Cerebellar nuclear complex (tissue), 1 donor: ENCODE results near the gene CSNK1D.

Source experiments
- DNase-seq, 2 experiments: peaks; one replicate each; lab custom pipeline; 2025; lab: John Stamatoyannopoulos, UW

CSNK1D gene

GRCh38 chr17:82228842-82229697, 44.4 kb downstream of the CSNK1D start, which contains the start of gene SLC16A3:
Gene SLC16A3, plus strand, starts transcription at chr17:82229042. Its CDS starts 6,967 bp downstream, at chr17:82236009.
- DNase-seq: no peak

GRCh38 chr17:82228278-82228841, 45.1 kb downstream of the CSNK1D start:
- DNase-seq: no peak

DNA sequence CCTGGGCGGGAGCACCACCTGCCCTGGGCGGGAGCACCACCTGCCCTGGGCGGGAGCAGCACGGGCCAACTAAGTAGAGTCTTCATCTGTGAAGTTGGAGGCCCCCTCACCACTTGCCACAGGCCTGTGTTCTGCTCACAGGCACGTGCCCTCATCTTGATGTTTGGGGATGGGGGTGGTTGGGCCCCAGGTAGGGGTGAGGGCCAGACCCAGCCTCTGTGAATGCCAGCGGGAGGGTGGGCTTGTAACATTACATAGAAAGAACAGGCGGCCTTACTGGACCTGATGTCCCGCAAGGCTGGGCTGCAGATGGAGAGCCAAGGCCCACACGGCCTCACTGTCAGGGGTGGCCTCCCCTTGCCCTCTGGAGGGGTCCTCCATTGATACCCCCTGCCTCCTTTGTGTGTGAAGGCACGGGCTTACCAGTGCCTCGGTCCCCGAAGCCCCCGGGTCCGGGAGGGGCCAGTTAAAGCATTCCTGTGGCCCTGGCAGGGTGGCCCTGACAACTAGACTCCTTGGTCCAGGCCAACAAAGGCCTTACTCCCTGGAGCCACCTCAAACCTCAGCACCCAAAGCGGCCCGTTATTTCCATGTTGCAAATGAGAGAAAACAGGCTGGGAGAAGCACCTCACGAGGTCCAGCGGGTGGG, 45.7 kb downstream of the CSNK1D start:
- no peak for DNase-seq

- no peak for DNase-seq
These were observed 46.5 kb downstream of the CSNK1D start for GRCh38 chr17:82226809-82227628.

- DNase-seq: no peak
These were observed 47.2 kb downstream of the CSNK1D start for GRCh38 chr17:82226146-82226808.

DNA sequence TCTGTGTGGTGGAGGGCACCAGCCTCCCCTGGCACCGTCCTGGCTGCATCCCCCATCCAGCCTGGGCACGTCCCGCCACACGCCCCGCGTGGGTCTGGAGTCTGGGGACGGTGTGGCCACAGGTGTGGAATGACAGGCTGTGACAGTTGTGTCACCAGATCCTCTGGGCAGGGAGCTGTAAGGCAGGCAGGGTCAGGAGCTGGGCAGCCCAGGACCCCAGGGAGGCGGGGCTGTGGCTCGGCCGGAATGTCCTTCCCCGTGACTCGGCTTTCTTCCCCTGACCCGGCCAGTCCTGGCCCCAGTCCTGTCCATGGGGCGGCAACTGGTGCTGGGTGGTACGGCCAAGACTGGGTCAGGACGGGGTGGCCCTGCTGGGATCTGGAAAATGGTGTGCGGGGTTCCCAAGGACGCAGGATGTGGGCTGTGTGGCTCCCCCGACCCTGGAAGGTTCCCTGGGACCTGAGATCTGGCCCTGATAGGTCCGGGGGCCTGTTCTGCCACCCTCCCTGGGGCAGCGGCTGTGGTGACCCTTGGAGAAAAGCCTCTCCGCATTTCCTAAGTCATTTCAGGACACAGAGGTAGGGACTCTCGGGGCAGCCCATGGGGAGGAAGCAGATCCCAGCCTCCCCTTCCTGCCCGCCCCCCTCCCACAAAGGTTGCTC, 48.0 kb downstream of the CSNK1D start:
- DNase-seq: no peak

- no peak for DNase-seq
These were observed 48.8 kb downstream of the CSNK1D start for GRCh38 chr17:82224666-82225065.

- DNase-seq: no peak
These were observed 50.0 kb downstream of the CSNK1D start for GRCh38 chr17:82223517-82223916.

DNA sequence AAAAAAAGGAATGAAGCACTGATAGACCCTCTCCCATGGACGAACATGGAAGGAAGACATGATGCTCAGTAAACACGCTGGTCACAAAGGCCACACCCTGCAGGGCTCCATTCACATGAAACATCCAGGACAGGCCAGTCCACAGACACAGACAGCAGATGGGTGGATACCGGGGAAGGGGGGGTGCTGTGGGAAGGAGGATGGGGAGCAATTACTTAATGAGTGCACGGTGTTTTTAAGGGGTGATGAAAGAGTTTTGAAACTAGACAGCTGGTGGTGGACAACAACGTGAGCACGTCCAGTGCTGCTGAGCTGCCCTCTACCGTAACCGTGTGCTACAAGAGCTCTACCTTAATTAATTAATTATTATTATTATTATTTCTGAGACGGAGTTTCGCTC, 50.7 kb downstream of the CSNK1D start:
- no peak for DNase-seq

GRCh38 chr17:82221341-82221902, 52.1 kb downstream of the CSNK1D start:
- DNase-seq: no peak

DNA sequence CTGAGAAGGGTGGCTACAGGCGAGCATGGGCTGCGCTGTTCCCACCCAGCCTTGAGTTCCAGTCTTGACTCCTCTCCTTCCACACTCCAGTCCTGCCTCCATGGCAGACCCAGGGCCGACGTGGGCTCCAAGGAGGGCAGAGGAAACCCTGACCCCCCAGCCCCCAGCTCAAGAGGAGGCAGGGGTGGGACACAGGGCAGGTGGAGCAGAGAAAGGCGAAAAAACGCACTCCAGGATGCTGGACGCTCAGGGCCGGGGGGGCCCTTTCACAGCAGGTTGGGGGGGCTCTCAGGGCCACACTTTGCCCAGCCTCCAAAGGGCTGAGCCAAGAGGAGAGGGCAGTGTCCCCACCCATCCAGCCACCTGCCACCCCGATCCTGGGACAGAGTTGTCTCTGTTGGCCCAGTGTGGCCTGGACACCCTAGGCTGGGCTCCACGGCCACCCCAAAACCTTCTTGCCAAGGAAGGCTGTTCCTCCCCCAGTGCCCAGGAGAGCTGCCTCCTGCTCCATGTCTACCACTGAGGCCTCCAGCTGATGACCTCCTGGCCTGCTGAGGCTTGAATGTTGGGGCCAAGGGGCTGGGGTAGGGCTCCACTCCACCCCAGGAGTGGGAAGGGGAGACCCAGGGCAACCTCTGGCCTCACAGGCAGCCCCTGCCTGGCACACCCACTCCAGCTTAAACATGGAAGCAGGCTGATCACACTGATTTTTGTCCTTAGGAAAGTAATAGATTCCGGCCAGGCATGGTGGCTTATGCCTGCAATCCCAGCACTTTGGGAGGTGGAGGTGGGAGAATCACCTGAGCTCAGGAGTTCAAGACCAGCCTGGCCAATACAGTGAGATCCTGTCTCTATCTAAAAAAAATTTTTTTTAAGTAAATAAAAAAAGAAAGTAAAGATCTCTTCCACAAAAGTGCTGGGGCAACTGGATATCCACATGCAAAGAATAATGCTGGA, 53.5 kb downstream of the CSNK1D start:
- no peak for DNase-seq

- no peak for DNase-seq
These were observed 54.4 kb downstream of the CSNK1D start for GRCh38 chr17:82219083-82219482.

DNA sequence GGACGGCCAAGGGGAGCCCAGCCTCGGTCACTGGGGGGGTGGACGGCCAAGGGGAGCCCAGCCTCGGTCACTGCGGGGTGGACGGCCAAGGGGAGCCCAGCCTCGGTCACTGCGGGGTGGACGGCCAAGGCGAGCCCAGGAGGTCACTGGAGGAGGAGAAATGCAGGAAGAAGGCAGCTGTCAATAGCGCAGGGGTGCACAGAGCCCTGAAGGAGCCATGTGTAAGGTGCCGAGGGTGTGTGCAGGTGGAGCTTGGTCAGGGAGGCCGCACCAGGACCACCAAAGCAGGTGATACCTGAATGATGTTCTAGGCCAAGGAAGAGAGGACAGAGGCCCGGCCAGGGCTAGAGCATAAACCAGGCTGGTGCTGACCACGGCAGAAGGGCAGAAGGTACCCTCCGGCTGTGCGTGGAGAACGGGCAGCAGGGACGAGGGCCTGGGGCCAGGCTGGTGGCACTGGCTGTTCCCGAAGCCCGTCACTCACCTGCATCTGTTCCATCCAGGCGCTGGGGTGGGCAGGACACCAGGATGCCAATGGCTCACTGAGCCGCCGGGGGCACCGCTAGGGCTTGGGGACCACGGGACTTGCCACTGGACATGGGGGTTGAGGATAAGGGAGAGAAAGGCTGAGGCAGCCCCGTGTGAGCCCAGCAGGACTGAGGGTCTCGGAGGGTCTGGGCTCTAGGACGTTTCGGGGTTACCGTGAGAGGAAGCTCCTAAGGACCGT, 55.0 kb downstream of the CSNK1D start:
- DNase-seq: no peak

GRCh38 chr17:82217530-82218204, 55.8 kb downstream of the CSNK1D start:
- DNase-seq: no peak

DNA sequence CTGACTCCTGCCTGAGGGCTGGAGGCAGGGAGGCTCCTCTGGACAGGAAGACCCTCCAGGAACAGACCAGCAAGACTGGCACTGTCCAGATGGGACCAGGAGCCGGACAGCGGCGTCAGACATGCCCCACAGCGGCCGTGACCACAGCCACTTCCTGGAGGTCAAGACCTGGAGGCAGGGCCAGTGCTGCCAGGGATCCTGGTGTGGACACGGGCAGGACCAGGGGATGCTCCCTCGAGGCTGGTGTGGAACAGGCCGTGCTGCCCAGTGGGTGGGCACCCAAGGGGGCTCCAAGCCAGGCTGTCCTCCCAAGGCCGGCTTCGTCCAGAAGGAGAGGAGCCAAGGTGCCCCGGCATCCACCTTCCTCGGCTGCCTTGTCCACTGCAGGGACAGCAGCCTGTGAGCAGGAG, 56.4 kb downstream of the CSNK1D start:
- no peak for DNase-seq

DNA sequence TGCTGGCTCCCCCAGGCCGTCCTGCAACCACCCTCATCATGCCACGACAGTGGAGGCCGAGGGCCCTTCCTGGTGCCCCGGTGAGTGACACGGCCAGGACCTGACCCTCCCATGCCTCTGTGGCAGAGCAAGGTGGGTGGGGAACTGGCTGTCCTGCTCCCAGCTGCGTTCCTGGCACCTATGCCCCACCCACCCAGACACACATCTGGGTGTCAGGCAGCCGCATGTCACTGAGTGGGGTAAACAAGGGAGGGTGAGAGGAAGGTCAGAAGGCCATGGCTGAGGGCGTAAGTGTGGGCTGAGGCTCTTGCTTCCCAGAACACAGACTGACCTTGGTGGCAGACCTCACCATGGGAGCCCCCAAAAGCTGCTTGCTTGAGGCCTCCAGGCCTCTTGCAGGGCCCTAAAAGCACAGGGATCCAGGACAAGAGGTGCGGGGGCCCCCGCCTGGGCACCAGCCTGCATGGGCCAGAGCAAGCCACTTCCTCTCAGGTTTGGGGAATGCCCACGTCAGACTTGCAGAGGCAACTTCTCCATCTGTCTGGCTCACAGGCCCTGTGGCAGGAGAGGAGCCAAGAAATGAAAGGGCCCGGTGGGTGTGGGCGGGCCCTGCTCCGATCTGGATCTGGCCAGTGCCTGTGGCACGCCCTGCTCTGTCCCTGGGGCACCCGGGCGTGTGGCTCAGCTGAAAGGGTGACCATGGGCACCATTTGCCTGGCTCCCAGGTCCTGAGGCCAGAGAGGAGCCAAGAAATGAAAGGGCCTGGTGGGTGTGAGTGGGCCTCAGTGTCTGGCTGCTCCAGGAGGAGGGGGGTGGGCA, 57.0 kb downstream of the CSNK1D start:
- no peak for DNase-seq

DNA sequence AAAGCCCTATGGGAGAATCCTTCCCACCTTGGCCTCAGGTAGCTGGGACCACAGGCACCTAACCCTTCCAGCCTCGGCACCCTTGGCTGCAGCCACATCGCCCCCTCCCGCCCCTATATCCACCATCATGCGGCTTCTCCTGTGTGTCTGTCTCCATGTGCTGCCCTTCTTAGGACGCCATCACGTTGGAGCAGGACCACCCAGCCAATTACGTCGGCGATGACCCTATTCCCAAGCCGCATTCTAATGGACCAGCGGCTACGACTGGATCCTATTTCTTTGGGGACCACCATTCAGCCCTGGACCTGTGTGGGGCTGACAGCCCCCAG, 57.6 kb downstream of the CSNK1D start:
- no peak for DNase-seq
